ENCODE results near the gene PPP1R16B.

DNA sequence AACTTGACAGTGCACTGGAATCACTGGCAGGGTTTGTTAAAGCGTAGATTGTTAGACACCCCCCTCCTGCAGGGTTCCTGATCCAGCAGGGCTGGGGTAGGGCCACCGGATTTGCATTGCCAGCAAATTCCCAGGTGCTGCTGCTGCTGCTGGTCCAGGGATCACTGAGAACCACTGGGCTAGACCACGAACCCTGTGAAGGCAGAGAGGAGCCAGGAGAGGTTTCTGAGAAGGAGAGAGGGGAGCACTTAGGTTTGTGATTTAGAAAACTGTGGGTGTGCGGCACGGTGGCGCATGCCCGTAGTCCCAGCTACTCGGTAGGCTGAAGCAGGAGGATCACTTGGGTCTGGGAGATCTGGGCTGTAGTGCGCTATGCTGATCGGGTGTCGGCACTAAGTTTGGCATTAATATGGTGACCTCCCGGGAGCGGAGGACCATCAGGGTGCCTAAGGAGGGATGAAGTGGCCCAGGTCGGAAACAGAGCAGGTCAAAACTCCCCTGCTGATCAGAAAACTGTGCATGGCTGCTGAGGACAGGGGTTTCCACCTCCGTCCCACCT lies 67.1 kb downstream of the PPP1R16B start:
- TF ChIP-seq POLR2AphosphoS5 (IDR thresholded peaks at IDR 0.05) (no peak), POLR2A (IDR thresholded peaks at IDR 0.05) (no peak), EP300 (IDR thresholded peaks at IDR 0.05; ENCODE audit: low read depth) (no peak)
- TF ChIP-seq, protein P1, sequence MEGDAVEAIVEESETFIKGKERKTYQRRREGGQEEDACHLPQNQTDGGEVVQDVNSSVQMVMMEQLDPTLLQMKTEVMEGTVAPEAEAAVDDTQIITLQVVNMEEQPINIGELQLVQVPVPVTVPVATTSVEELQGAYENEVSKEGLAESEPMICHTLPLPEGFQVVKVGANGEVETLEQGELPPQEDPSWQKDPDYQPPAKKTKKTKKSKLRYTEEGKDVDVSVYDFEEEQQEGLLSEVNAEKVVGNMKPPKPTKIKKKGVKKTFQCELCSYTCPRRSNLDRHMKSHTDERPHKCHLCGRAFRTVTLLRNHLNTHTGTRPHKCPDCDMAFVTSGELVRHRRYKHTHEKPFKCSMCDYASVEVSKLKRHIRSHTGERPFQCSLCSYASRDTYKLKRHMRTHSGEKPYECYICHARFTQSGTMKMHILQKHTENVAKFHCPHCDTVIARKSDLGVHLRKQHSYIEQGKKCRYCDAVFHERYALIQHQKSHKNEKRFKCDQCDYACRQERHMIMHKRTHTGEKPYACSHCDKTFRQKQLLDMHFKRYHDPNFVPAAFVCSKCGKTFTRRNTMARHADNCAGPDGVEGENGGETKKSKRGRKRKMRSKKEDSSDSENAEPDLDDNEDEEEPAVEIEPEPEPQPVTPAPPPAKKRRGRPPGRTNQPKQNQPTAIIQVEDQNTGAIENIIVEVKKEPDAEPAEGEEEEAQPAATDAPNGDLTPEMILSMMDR (IDR thresholded peaks at IDR 0.05): no peak

All from transverse colon (tissue), 4 donors.